Activated B cell treated with CpG ODN at 0.5 μM for 24 hours (primary cell): ENCODE measurements around the gene PALLD. TPM values are rescaled to one million over a fixed set of nuclear protein-coding genes. Genes with fewer than 3 reads are reported as not detected.

Experiments
- ATAC-seq: fragments of 200-7000 bp; cut with Tn5 transposase; one replicate; pipeline ENCODE4 v1.10.0; 2021; ENCODE audit warnings: low read depth, mild to moderate bottlenecking, moderate library complexity
- CTCF ChIA-PET: fragments of 350-600 bp; sonication (Branson Sonifier 250); formaldehyde crosslinking; loops from one replicate; lab custom pipeline; 2021; ENCODE audit warnings: antibody characterized with exemption; lab: Charles Lee
- POLR2A ChIA-PET: fragments of 350-600 bp; sonication (Branson Sonifier 250); formaldehyde crosslinking; loops from one replicate; lab custom pipeline; 2021; ENCODE audit warnings: antibody characterized with exemption; lab: Charles Lee
- DNase-seq: peaks from one replicate; pipeline ENCODE4 v3.0.0; 2022
- H3K27ac Mint-ChIP-seq: one replicate; pipeline ENCODE4 v1.8.0; 2020; ENCODE audit warnings: mixed read lengths
- H3K27me3 Mint-ChIP-seq: one replicate; pipeline ENCODE4 v1.8.0; 2021; ENCODE audit warnings: mixed read lengths
- H3K36me3 Mint-ChIP-seq: one replicate; pipeline ENCODE4 v1.8.0; 2021; ENCODE audit warnings: low read depth, mixed read lengths
- H3K4me1 Mint-ChIP-seq: one replicate; pipeline ENCODE4 v1.8.0; 2021; ENCODE audit warnings: mixed read lengths
- H3K4me3 Mint-ChIP-seq: one replicate; pipeline ENCODE4 v1.8.0; 2020; ENCODE audit warnings: mild to moderate bottlenecking, mixed read lengths
- H3K9me3 Mint-ChIP-seq: one replicate; pipeline ENCODE4 v1.8.0; 2020; ENCODE audit warnings: mixed read lengths
- CTCF ChIP-seq: fragments of 200-600 bp; IDR thresholded peaks from one replicate; pipeline ENCODE4 v1.8.0; 2022; ENCODE audit warnings: antibody characterized with exemption, mild to moderate bottlenecking
- intact Hi-C: fragments of 100-400 bp; cut with micrococcal nuclease; formaldehyde crosslinking; loops from one replicate; pipeline ENCODE4 v1.15.1; 2024
- total RNA-seq: library from RNA; stranded (reverse); gene quantifications from 2 replicates; pipeline ENCODE4 v1.2.3, GENCODE V29; 2022

Gene PALLD
- total RNA-seq, 1 donor from 2014 or later, result 0.44 TPM

GRCh38 chr4:168743601-168744000 lies 246.7 kb downstream of the PALLD start:
- no peak for DNase-seq
- intact Hi-C loops, result no loop called here
- no peaks in the 10 kb centered on the region for H3K27me3 Mint-ChIP-seq
- ATAC-seq, result no peak
- CTCF ChIA-PET, result no interaction called here
- no peaks in the 10 kb centered on the region for H3K4me1 Mint-ChIP-seq
- POLR2A ChIA-PET, result no interaction called here
- no peak overlapping the region for H3K4me3 Mint-ChIP-seq
- H3K27ac Mint-ChIP-seq, result no peak overlapping the region
- H3K9me3 Mint-ChIP-seq, result no peaks in the 10 kb centered on the region
- no peak for TF ChIP-seq CTCF
- H3K36me3 Mint-ChIP-seq, result no peaks in the 10 kb centered on the region

GRCh38 chr4:168744021-168744420 lies 247.2 kb downstream of the PALLD start:
- Mint-ChIP-seq H3K36me3 (no peaks in the 10 kb centered on the region), H3K9me3 (no peaks in the 10 kb centered on the region), H3K27ac (no peak overlapping the region), H3K27me3 (no peaks in the 10 kb centered on the region), H3K4me1 (no peaks in the 10 kb centered on the region), H3K4me3 (no peak overlapping the region)
- CTCF ChIA-PET, result no interaction called here
- intact Hi-C loops, result no loop called here
- TF ChIP-seq CTCF, result no peak
- POLR2A ChIA-PET, result no interaction called here
- ATAC-seq (no peak), DNase-seq (no peak)

GRCh38 chr4:168748807-168749206 lies 252.0 kb downstream of the PALLD start:
- H3K27me3 Mint-ChIP-seq, result peaks cover 4% of the 10 kb centered on the region
- H3K27ac Mint-ChIP-seq, result no peak overlapping the region
- no peak for ATAC-seq
- ChIA-PET POLR2A (no interaction called here), CTCF (no interaction called here)
- no peak for DNase-seq
- no peaks in the 10 kb centered on the region for H3K4me1 Mint-ChIP-seq
- no peaks in the 10 kb centered on the region for H3K36me3 Mint-ChIP-seq
- intact Hi-C loops, result no loop called here
- no peak overlapping the region for H3K4me3 Mint-ChIP-seq
- H3K9me3 Mint-ChIP-seq, result no peaks in the 10 kb centered on the region
- TF ChIP-seq CTCF, result no peak

GRCh38 chr4:168751263-168752225 lies 254.7 kb downstream of the PALLD start:
- ChIA-PET CTCF (no interaction called here), POLR2A (no interaction called here)
- Mint-ChIP-seq H3K36me3 (no peaks in the 10 kb centered on the region), H3K9me3 (no peaks in the 10 kb centered on the region), H3K27me3 (peaks cover 4% of the 10 kb centered on the region), H3K4me1 (no peaks in the 10 kb centered on the region), H3K4me3 (no peak overlapping the region), H3K27ac (no peak overlapping the region)
- no peak for TF ChIP-seq CTCF
- intact Hi-C loops, result no loop called here
- ATAC-seq (no peak), DNase-seq (no peak)

- H3K36me3 Mint-ChIP-seq, result no peaks in the 10 kb centered on the region
- CTCF ChIA-PET, result no interaction called here
- H3K4me3 Mint-ChIP-seq, result no peak overlapping the region
These were observed 259.0 kb downstream of the PALLD start for GRCh38 chr4:168755598-168756477.

More at GRCh38 chr4:168755598-168756477, 259.0 kb downstream of the PALLD start:
- intact Hi-C loops, result no loop called here
- Mint-ChIP-seq H3K4me1 (no peaks in the 10 kb centered on the region), H3K27ac (no peak overlapping the region), H3K27me3 (peaks cover 4% of the 10 kb centered on the region), H3K9me3 (no peaks in the 10 kb centered on the region)
- no peak for DNase-seq
- TF ChIP-seq CTCF, result no peak
- POLR2A ChIA-PET, result no interaction called here
- ATAC-seq, result no peak
